Fibroblast of the aortic adventitia (primary cell): Measurements from ENCODE around the gene ADGRF3. TPM values are rescaled to one million over a fixed set of nuclear protein-coding genes. Genes with fewer than 3 reads are reported as not detected.
A peak's percentile ranks its signal among the peaks of the same experiment; 100 is the strongest.

Experiments used
- DNase-seq: peaks from one replicate; pipeline ENCODE4 v3.0.0-alpha.2; 2010; ENCODE audit warnings: low read depth
- H3K4me3 ChIP-seq: 2 replicates; pipeline ENCODE4 v1.5.1; 2011; ENCODE audit warnings: low read depth, mild to moderate bottlenecking, control low read depth, low read length, moderate library complexity
- CTCF ChIP-seq: IDR thresholded peaks from 2 replicates; pipeline ENCODE4 v1.5.1; 2011; ENCODE audit warnings: mild to moderate bottlenecking, low read length, control low read depth, inconsistent platforms; ENCODE audit not compliant: insufficient read depth
- total RNA-seq: library from RNA; depleted of rRNA; stranded (reverse); fragments of >200 nt; gene quantifications from 2 replicates; pipeline ENCODE4 v1.2.3, GENCODE V29; 2012; ENCODE audit warnings: low replicate concordance

ADGRF3 gene
- total RNA-seq, 1 donor, result 0.09 TPM

- no peak for DNase-seq
- no peak for TF ChIP-seq CTCF
- H3K4me3 ChIP-seq, result no peak overlapping the region
Measured at GRCh38 chr2:26295511-26295910, 51.1 kb downstream of the ADGRF3 start.

- no peak overlapping the region for H3K4me3 ChIP-seq
- DNase-seq, result peak; percentile 21
- no peak for TF ChIP-seq CTCF
Measured at GRCh38 chr2:26292646-26293045, 53.9 kb downstream of the ADGRF3 start.

GRCh38 chr2:26290001-26290400 is 56.6 kb downstream of the ADGRF3 start:
- H3K4me3 ChIP-seq, result no peak overlapping the region
- TF ChIP-seq CTCF, result no peak
- no peak for DNase-seq

GRCh38 chr2:26285931-26286330 is 60.7 kb downstream of the ADGRF3 start:
- TF ChIP-seq CTCF, result no peak
- no peak overlapping the region for H3K4me3 ChIP-seq
- DNase-seq, result no peak

- H3K4me3 ChIP-seq, result no peak overlapping the region
- TF ChIP-seq CTCF, result no peak
- DNase-seq, result no peak
Measured at GRCh38 chr2:26284132-26284531, 62.5 kb downstream of the ADGRF3 start.

- no peak overlapping the region for H3K4me3 ChIP-seq
- no peak for DNase-seq
- no peak for TF ChIP-seq CTCF
Measured at GRCh38 chr2:26283606-26284005, 63.0 kb downstream of the ADGRF3 start.

GRCh38 chr2:26281226-26281625 is 65.4 kb downstream of the ADGRF3 start:
- H3K4me3 ChIP-seq, result no peak overlapping the region
- TF ChIP-seq CTCF, result no peak
- DNase-seq, result no peak
